GM10847 (cell line): ENCODE measurements around the gene GRIK3.

Experiments
- POLR2A ChIP-seq: IDR thresholded peaks from 2 replicates; pipeline ENCODE4 v1.6.1; 2011; ENCODE audit not compliant: insufficient read length; ENCODE audit errors: extremely low read depth

The GRIK3 gene

DNA sequence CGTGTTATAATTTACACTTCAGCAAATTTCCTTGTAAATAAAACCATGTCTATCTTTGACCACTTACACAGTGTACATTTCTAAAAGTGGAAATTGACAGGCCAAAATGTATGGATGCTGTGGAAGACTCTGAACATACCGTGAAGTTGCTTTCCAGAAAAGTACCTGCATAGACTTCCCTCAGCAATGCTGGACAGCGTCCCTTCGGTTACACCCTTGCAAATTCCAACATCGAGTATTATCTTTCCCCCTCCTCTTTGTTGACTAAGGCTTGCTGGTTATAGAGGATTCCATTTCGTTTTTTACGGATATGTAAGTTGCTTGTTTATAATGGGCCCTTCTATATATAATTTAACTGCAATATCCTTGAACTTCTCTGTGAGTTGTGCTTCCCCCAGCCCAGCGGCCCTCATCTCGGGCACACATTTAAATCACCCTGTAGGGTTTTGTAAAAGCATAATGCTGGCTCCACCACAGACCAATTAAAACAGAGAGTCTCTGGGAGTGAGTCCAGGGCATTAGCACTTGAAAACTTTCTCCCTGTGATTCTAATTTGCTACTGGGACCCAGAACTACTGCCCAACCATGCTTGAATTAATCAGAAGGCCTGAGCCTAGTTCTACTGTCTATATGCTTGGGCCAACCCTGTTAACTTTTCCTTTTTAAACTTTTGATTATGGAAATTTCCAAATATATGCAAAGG is 230.3 kb downstream of the GRIK3 start:
- no peak for TF ChIP-seq POLR2A

DNA sequence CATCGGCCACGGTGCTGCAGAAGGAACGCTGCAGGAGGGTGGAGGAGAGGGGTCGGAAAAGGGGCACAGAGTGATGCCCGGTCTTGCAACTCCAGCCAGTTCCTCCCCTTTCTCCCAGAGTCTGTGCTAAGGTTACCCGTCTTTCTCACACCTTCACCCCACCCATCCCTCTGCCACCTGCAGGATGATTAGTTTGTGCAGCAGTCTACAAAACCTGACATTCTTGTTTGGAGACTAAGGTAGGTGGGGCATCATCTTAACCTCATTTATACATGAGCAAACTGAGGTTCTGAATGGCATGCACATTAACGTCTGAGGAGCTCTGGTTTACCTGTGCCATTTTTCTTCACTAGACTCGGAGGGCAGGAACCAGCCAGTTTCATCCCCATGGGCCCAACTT is 232.3 kb downstream of the GRIK3 start:
- TF ChIP-seq POLR2A = no peak

DNA sequence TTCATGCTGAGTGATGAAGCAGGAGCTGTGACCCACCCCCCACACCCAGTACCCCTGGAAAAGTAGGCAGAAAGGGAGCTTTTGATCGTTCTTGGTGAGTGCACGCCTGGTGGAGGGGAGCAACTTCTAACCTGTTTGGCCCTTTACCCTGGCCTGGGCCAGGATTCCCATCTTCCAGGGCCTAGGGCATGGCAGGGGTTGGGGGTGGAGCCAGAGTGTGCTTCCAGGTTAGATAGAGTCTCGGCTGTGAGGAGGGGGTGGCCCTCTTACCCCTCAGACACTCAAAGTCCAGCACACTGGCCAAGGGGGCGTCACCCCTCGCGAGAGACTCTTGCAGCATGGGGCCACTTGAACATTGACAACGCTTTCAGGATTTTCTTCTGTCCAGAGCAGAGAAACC is 236.6 kb downstream of the GRIK3 start:
- no peak for TF ChIP-seq POLR2A

DNA sequence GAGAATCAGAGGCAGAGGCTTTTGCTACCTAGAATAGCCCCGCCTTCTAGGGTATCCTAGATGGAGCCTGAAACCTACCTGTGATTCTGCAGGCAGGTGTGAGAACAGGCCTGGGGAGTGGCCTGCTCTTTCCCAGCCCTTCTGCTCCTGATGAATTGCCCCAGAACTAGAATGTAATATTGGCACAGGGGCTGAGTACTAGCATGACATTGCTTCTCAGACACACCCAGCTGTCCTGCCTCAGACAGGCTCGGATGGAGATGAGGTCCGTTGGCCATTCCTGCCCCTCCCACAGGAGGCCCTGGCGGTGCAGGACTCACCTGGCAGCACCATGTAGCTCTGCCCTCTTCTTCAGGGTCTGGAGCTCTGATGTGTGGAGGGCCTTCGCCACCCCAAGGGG is 237.6 kb downstream of the GRIK3 start:
- TF ChIP-seq POLR2A = no peak

DNA sequence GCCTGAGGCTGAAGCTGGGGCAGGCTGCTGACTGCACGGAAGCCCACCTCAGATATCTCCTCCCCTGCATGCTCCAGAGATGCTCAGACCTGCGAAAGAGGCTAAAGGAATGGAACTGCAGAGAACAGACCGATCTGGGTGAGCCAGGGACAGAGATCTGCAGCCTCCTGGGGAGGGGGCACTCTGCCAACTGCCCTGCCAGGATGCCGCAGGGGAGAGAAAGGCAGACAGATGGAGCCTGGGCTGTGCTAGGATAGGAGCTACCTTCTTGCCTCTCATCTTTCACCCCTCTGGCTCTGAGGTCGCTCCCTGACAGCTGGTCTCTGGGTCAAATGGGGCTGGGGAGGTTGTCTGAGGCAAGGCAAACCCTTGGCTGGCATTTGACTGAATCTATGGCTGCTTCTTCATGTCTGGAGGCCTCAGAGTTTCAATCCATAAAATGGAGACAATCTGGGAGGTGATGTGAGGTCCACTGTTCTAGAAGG is 238.2 kb downstream of the GRIK3 start:
- no peak for TF ChIP-seq POLR2A

DNA sequence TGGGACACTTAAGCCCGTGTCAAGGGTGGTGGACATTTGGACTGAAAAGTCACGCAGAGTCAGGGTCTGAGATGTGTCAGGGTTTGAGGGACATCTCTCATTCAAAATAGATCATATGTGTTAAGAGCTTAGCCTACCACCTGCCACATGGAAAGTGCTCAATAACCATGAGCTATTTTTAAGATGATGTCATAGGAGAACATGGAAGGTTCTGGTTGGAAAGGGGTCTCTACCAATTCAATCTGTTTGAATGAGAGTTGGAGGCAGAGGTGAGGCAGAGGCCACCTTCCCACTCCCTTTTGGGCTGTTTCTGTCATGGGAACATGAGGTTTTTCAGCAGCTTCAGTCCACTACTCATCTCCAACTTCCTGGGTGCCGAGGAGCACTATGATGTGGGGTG is 239.9 kb downstream of the GRIK3 start:
- TF ChIP-seq POLR2A = no peak

DNA sequence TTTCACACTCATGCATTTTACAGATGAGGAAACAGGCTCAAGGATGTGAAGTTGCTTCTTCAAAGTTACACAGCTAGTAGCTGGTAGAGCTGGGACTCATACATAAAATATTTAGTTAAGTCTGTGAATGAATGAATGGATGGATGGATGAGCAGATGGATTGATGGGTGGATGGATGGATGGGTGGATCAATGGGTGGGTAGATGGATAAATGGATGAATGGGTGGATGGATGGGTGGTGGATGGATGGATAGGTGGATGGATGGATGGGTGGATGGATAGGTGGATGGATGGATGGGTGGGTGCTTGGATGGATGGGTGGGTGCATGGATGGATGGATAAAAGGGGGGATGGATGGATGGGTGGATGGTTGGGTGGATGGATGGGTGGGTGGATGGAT is 240.9 kb downstream of the GRIK3 start:
- TF ChIP-seq POLR2A = no peak

DNA sequence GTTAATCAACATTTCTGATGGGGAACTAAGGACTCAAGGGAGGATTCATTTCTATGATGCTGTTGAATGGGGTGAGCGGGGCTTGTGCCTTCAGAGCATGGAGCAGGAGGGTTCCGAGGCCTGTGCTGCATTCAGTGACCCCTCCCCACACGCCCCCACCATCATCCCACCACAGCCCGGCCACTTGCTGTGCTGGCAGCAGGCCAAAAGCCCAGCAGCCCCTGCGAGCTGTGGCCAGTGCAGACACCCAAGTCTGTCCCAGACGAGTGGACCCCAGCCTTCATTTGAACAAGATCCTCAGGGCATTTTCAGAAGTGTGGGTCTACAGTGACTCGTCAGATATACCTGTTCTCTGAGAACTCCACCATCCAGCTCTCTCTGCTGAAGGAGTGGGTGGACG is 242.0 kb downstream of the GRIK3 start:
- TF ChIP-seq POLR2A = no peak

DNA sequence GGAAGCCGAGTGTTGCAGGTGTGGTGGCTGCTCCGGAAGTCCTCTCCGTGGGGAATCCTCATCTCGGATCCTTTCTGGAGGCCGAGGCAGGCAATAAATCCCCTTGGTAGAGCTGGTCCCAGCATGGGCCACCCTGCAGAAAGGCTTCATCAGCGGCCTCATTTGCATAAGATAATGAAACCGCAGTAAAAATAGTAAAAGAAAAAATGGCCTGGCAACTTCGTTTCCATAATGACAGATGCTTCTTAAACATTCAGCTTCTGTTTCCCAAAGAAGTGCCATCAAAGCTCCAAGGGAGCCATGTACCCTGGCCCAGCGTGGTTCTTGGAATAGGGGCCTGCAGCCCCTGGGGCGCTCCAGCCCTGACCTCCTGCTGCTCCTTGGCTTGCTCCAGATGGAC is 244.1 kb downstream of the GRIK3 start:
- no peak for TF ChIP-seq POLR2A

DNA sequence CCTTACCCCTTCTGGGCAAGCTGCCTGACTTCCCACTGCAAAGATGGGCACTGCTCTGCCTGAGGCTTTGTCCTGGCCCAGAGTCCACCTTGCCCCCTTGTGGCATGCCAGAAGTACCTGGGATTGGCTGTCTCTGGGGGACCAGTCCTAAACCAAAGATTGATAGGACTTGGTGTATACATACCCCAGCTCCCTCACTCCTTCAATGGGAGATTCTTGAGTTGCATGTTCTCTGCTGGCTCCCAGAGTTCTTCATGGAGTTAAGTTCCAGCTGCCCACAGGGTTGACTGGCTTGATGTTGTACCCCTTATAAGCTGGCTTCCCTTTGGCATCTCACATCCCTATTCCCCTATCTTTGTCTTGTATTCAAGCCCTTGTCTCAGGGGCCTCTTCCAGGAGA is 244.8 kb downstream of the GRIK3 start:
- no peak for TF ChIP-seq POLR2A

DNA sequence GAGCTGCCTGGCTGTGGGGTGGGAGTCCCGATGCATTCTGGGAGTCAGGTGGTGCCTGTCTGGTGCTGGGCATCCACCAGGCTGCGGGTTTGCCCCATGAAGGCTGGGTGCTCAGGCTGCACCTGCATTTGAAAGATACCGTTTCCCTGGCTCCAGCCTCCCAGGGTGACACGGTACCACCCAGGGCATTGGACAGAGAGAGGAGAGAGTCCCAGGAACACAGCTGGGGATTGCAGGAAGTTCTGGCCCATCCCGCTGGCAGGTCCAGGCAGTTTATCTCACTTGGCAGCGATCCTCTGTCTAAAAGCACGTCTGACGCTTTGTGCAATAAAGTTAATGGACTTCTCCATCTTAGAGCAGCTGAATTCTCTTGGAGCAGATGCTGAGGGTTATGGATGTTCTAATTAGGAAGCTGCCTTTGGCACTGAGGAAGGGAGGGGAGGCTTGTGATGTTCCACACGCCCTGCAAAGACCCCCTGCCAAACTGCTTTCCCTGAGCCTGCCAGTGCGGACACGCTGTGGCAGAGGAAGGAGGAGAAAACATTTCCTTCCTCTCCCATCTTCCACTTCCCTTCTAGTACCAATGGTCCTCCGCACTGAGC is 246.9 kb downstream of the GRIK3 start:
- TF ChIP-seq POLR2A = no peak

DNA sequence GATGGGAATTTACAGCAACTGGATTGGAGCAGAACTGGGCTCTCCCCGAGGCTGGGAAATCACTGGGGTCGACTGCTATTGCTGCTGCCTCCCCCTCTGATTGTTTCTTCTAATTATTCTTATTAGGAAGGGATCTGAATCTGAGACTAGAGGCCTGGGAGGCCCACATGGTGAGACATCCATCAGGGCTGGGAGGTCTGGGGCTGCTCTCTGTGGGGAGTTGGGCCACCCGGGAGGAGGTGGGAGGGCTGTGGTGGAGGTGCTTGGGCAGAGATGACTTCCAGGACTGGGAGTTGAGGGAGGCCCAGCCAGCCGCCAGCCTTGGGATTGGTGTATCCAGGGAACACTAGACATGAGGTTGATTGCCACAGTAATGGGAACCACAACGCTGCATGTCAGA is 247.9 kb downstream of the GRIK3 start:
- no peak for TF ChIP-seq POLR2A

DNA sequence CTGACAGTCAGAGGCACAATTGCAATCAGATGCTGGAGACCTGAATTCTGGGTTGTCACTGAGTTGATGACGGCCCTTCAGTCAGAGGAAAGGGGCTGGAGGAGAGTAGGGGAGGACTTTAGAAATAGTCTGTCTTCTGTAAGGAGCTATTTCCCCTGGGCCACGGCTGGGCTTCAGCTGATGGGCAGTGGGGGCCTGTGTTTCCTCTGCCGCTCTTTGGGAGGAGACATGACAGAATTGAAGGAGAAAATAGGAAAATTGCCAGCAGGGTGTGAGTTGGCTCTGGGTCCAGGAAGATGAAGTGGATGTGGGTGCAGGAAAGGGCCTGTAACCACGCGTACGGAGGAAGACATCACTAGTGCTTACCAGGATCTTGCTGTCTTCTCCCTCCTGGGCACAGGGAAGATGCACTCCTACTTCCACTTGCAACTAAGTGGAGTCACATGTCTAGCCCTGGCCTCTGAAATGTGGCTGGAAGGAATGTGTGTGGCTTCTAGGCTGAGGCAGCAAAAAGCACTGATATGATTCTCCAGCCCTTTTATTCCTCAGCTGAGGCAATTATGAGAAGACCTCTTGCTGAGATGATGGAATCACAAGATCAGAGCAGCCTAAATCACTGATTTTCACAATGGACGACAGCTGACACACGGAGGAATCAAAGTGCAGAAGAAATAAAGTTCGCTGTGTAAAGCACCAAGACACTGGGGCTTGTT is 250.0 kb downstream of the GRIK3 start:
- TF ChIP-seq POLR2A = no peak

DNA sequence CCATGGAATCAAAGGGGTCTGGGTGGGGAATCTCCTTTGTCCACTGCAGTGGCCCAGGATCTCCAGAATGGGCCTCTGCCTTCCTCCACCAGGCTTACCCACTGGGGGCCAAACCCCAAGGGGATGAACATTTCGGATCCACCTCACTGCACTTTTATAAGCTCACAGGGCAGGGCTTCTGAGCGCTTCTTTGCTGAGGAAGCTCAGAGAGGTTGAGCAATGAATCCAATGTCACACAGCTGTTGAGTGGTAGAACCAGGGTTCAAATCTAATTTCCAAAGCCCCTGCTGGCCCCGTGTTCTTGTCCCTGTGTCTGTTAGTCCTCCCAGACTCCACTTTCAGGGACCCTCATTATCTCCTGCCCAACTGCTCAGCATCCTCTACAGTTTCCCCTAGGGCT is 250.8 kb downstream of the GRIK3 start:
- no peak for TF ChIP-seq POLR2A

DNA sequence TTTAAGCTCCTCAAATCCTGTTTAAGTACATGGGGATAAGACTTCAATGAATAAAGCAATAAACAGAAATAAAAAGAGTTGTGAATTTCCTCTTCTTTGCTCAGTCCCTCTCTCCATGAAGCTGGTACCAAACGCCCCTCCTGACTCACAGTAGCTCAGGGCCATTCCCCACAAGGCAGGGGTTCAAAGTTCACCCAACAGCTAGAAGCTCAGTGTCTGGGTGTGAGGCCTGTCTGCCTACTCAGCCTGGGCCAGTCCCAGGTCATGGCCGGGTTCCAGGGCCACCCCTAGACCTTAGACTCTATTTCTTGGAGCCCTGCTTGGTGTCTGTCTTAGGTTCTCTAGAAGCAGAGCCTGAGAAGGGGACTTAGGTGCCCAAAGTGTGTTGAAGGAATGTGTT is 251.5 kb downstream of the GRIK3 start:
- TF ChIP-seq POLR2A = no peak

DNA sequence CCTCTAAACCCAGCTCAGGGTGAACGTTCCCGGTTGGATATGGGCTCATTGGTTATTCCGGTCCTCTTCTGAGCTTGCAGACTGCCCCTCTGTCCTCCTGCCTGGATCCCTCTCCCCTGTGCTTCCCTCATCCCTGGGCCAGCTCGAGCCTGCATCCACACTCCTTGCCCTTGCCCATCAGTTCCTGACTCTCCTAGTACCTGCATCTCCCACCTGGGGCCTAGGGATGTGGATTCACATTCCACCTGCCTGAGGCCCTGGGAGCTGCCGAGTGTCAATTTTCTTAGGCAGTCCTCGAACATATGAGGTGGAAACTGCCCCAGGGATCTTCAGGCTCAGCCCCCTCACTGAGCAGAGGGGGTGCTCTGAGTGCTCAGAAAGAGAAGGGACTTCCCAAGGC is 252.2 kb downstream of the GRIK3 start:
- no peak for TF ChIP-seq POLR2A
